HepG2 (cell line): Measurements from ENCODE around the gene NFKBIL1. TPM values are rescaled to one million over a fixed set of nuclear protein-coding genes. Genes with fewer than 3 reads are reported as not detected.

Experiments used
- ATAC-seq: fragments of 200-7000 bp; cut with Tn5 transposase; 3 replicates; pipeline ENCODE4 v1.9.1; 2020; ENCODE audit warnings: mild to moderate bottlenecking, moderate library complexity
- BruUV-seq: library from RNA; stranded (reverse); fragments of 400-500 nt; replicated peaks from 2 replicates; lab custom pipeline; 2021; lab: Mats Ljungman, UMichigan
- CTCF ChIA-PET: fragments of 300-600 bp; formaldehyde crosslinking; extraction: SDS; loops from one replicate; lab custom pipeline; 2021; ENCODE audit warnings: low total read pairs, inconsistent platforms, low intra/inter-chr PET ratio; lab: Yijun Ruan, JAX
- POLR2A ChIA-PET: fragments of 350-600 bp; sonication (Branson Sonifier 250); formaldehyde crosslinking; loops from one replicate; lab custom pipeline; 2020; ENCODE audit warnings: antibody characterized with exemption, inconsistent platforms; lab: Yijun Ruan, JAX
- DNase-seq: peaks from one replicate; pipeline ENCODE4 v3.0.0-alpha.2; 2015; ENCODE audit warnings: low spot score
- FAIRE-seq: peaks from 3 replicates; lab custom pipeline; 2011; peaks lifted over from hg19 to GRCh38; lab: Jason Lieb, UNC
- H2AFZ ChIP-seq: one replicate; pipeline ENCODE4 v1.6.1; 2011; ENCODE audit warnings: low read length, inconsistent platforms
- H3K27ac ChIP-seq: fragments of 300-600 bp; 3 replicates; pipeline ENCODE4 v1.8.0; 2011; ENCODE audit warnings: mixed run types, mild to moderate bottlenecking, mixed read lengths, low read length, inconsistent platforms; ENCODE audit not compliant: insufficient read depth; ENCODE audit errors: extremely low read length
- H3K27me3 ChIP-seq, 2 experiments: fragments of 200-600 bp in 1 of 2; 2 replicates in 1 of 2; 3 replicates in 1 of 2; pipeline versions ENCODE4 v1.6.0 to v1.8.0; 2011; ENCODE audit warnings: low read length in 2 of 2, mild to moderate bottlenecking in 2 of 2, moderate library complexity in 2 of 2, inconsistent platforms in 1 of 2; ENCODE audit not compliant: insufficient read depth in 2 of 2, control insufficient read depth in 1 of 2
- H3K36me3 ChIP-seq, 2 experiments: fragments of 200-600 bp in 1 of 2; replicated peaks in 1 of 2; 2 replicates in 1 of 2; 3 replicates in 1 of 2; pipeline versions ENCODE4 v1.5.1 to v1.8.0; 2011; ENCODE audit warnings: low read length in 2 of 2, inconsistent platforms in 1 of 2; ENCODE audit not compliant: insufficient read depth in 2 of 2, control insufficient read depth in 1 of 2
- H3K4me1 ChIP-seq: 2 replicates; pipeline ENCODE4 v1.5.1; 2012; ENCODE audit warnings: low read length, inconsistent platforms; ENCODE audit not compliant: insufficient read depth
- H3K4me2 ChIP-seq: 2 replicates; pipeline ENCODE4 v1.6.0; 2011; ENCODE audit warnings: low read depth, low read length, inconsistent platforms
- H3K4me3 ChIP-seq, 3 experiments: fragments of 200-600 bp in 1 of 3; sonication (generic), shearing (Covaris generic) in 1 of 3; replicated peaks in 1 of 3; 2 replicates each; pipeline ENCODE4 v1.5.1; 2011 to 2016; ENCODE audit warnings: low read length in 3 of 3, inconsistent platforms in 2 of 3, low read depth in 2 of 3, mild to moderate bottlenecking in 2 of 3, control low read depth in 1 of 3, mixed read lengths in 1 of 3; ENCODE audit not compliant: insufficient read depth in 1 of 3
- H3K79me2 ChIP-seq: one replicate; pipeline ENCODE4 v1.6.1; 2011; ENCODE audit warnings: low read length, inconsistent platforms; ENCODE audit not compliant: insufficient read depth
- H3K9ac ChIP-seq: 2 replicates; pipeline ENCODE4 v1.6.0; 2011; ENCODE audit warnings: mild to moderate bottlenecking, low read depth, low read length, inconsistent platforms; ENCODE audit not compliant: insufficient read depth
- H3K9me3 ChIP-seq: 2 replicates; pipeline ENCODE4 v1.5.1; 2012; ENCODE audit warnings: mild to moderate bottlenecking, low read length
- H4K20me1 ChIP-seq: 2 replicates; pipeline ENCODE4 v1.6.0; 2011; ENCODE audit warnings: inconsistent platforms, mild to moderate bottlenecking, low read length, moderate library complexity; ENCODE audit not compliant: insufficient read depth
- ATF7 ChIP-seq, 2 experiments: fragments of 450-650 bp in 1 of 2; sonication (generic) in 1 of 2; formaldehyde crosslinking in 1 of 2; IDR thresholded peaks; 2 replicates each; pipeline versions ENCODE4 v1.4.0 to v1.6.1; 2016 to 2020; ENCODE audit warnings: antibody characterized with exemption in 1 of 2, mild to moderate bottlenecking in 1 of 2, missing genetic modification reagents in 1 of 2
- ATRX ChIP-seq: sonication (generic); formaldehyde crosslinking; IDR thresholded peaks from 2 replicates; pipeline ENCODE4 v1.4.0; 2020; ENCODE audit warnings: missing genetic modification reagents, borderline replicate concordance
- FOSL2 ChIP-seq: sonication (generic); formaldehyde crosslinking; IDR thresholded peaks from 2 replicates; pipeline ENCODE4 v1.4.0; 2020; ENCODE audit warnings: missing genetic modification reagents
- MTA3 ChIP-seq: sonication (generic); formaldehyde crosslinking; IDR thresholded peaks from 2 replicates; pipeline ENCODE4 v1.4.0; 2020; ENCODE audit warnings: missing genetic modification reagents
- ZNF441 ChIP-seq: sonication (generic); formaldehyde crosslinking; IDR thresholded peaks from 2 replicates; pipeline ENCODE4 v1.7.0; 2021; ENCODE audit warnings: missing genetic modification reagents, borderline replicate concordance
- ZNF704 ChIP-seq: sonication (generic); formaldehyde crosslinking; IDR thresholded peaks from 2 replicates; pipeline ENCODE4 v1.8.1; 2023; ENCODE audit warnings: mild to moderate bottlenecking, inconsistent platforms, moderate library complexity, missing genetic modification reagents, borderline replicate concordance
- ZNF746 ChIP-seq: sonication (generic); formaldehyde crosslinking; IDR thresholded peaks from 2 replicates; pipeline ENCODE4 v1.8.0; 2022; ENCODE audit warnings: mild to moderate bottlenecking, missing genetic modification reagents
- WGBS: methylation state at CpG from one replicate; pipeline ENCODE4 v1.1.6; 2017; ENCODE audit warnings: low lambda C conversion rate; 5-methylcytosine and 5-hydroxymethylcytosine counted together
- in situ Hi-C: cut with HindIII; loops from 2 replicates; pipeline ENCODE4 v1.10.0; 2017; ENCODE audit warnings: low pct_unique_long_range_greater_than_20kb; ENCODE audit not compliant: extremely low pct_ligation_motif_present
- intact Hi-C: fragments of 100-400 bp; cut with micrococcal nuclease; formaldehyde crosslinking; loops from one replicate; pipeline ENCODE4 v1.10.0; 2022; ENCODE audit not compliant: unreplicated experiment
- polyA plus RNA-seq, 8 experiments: library from polyadenylated mRNA; depleted of rRNA in 3 of 8; stranded (reverse) in 7 of 8; unstranded in 1 of 8; fragments of >200 nt; fragmentation: Illumina TruSeq in 4 of 8; extraction: Trizol in 4 of 8; gene quantifications; 2 replicates each; pipeline versions ENCODE4 v1.2.1 to v1.2.3, GENCODE V29; 2011 to 2016; ENCODE audit warnings: low read depth in 4 of 8, missing spikeins in 1 of 8, mixed read lengths in 1 of 8; ENCODE audit not compliant: insufficient read depth in 1 of 8
- total RNA-seq, 5 experiments: library from RNA; depleted of rRNA; stranded (reverse); fragments of >200 nt; fragmentation: Illumina TruSeq; extraction: Trizol; gene quantifications; 2 replicates each; pipeline ENCODE4 v1.2.3, GENCODE V29; 2016; ENCODE audit warnings: low read depth in 1 of 5

Gene NFKBIL1
- total and polyA plus RNA-seq, 2 of the 13 experiments (the other 11 are each of a cell fraction or from before 2014, with no cell fraction given) = 9.7 to 19.5 TPM

- in situ Hi-C loops (no loop called here), intact Hi-C loops (no loop called here)
- DNase-seq (no peak), ATAC-seq (no peak), FAIRE-seq (no peak)
- WGBS = 30% methylated on average over 4 of the region's 5 CpGs
- no peaks in the 10 kb centered on the region for H3K36me3 ChIP-seq
- no peak overlapping the region for H3K4me2 ChIP-seq
- no TSS peak for BruUV-seq
- H3K4me1 ChIP-seq = peaks cover 6% of the 10 kb centered on the region
- H3K79me2 ChIP-seq = no peaks in the 10 kb centered on the region
- no peaks in the 10 kb centered on the region for H4K20me1 ChIP-seq
- H3K27ac ChIP-seq = no peak overlapping the region
- no peak overlapping the region for H3K9ac ChIP-seq
- ChIA-PET POLR2A (no interaction called here), CTCF (no interaction called here)
- no peak overlapping the region for H3K4me3 ChIP-seq
- H3K27me3 ChIP-seq = peaks cover 4 to 17% of the 10 kb centered on the region in 2 experiments; a peak in 2 of 5 replicates
- H3K9me3 ChIP-seq = no peaks in the 10 kb centered on the region
- TF ChIP-seq ZNF746 (CRISPR knock-in tag) = no peak
- TF ChIP-seq MTA3 (CRISPR knock-in tag) = no peak
- TF ChIP-seq ZNF704 (CRISPR knock-in tag) = no peak
- no peak for TF ChIP-seq ZNF441 (CRISPR knock-in tag)
- TF ChIP-seq ATRX = no peak
- no peak overlapping the region for H2AFZ ChIP-seq
These were observed 33.8 kb upstream of the NFKBIL1 start for GRCh38 chr6:31513456-31514165.

- ATAC-seq (no peak), DNase-seq (no peak), FAIRE-seq (no peak)
- Histone ChIP-seq H3K27ac (no peak overlapping the region), H4K20me1 (no peaks in the 10 kb centered on the region), H3K9ac (no peak overlapping the region), H3K4me1 (peaks cover 14% of the 10 kb centered on the region), H3K27me3 (peaks cover 3 to 4% of the 10 kb centered on the region in 2 experiments; a peak in 1 of 5 replicates), H2AFZ (no peak overlapping the region), H3K4me2 (no peak overlapping the region), H3K4me3 (no peak overlapping the region), H3K9me3 (no peaks in the 10 kb centered on the region), H3K36me3 (no peaks in the 10 kb centered on the region), H3K79me2 (no peaks in the 10 kb centered on the region)
- WGBS = 19% methylated on average over 3 of the region's 3 CpGs
- ChIA-PET POLR2A (no interaction called here), CTCF (no interaction called here)
- intact Hi-C loops (no loop called here), in situ Hi-C loops (no loop called here)
- 0 out of 2 replicates have a peak, but pooled peaks have one; percentile 6 for TF ChIP-seq ATF7 (IDR thresholded peaks at IDR 0.05)
- TF ChIP-seq ATF7 (CRISPR knock-in tag; IDR thresholded peaks at IDR 0.05) = no peak
- no peak for TF ChIP-seq FOSL2
- BruUV-seq = no TSS peak
These were observed 25.6 kb upstream of the NFKBIL1 start for GRCh38 chr6:31521835-31522234.
